Measurements from ENCODE around the gene SRGAP2C. TPM values are rescaled to one million over a fixed set of nuclear protein-coding genes. Genes with fewer than 3 reads are reported as not detected.
"Not testable (repeated sequence)": the region's sequence is repeated elsewhere in the genome, so short reads cannot be mapped to it uniquely, and the experiment has no call there.

Gene SRGAP2C
- total and polyA plus RNA-seq, 11 donors = 2.2 to 23.2 (median 7.7) TPM

GRCh38 chr1:121418369-121419049 is 233.7 kb downstream of the SRGAP2C start:
- 42 to 81% (median 74%) methylated on average over 15 of the region's 15 CpGs for whole genome bisulfite sequencing, 4 donors
- TF ChIP-seq POLR2A (IDR thresholded peaks at IDR 0.05) (no peak), CTCF (IDR thresholded peaks at IDR 0.05) (no peak)
- Histone ChIP-seq H3K4me3 (no peak overlapping the region), H3K4me1 (peaks cover 0 to 19% (median 1%) of the 10 kb centered on the region in 12 donors), H3K9me3 (no peaks in the 10 kb centered on the region), H3K36me3 (no peaks in the 10 kb centered on the region), H3K27me3 (no peaks in the 10 kb centered on the region), H3K27ac (no peak overlapping the region)
- intact Hi-C loops (cut with DNase I) = loop anchor here in 1 of 10 donors (5.0 kb wide), 1 partner anchor 39 kb away; no protein-coding TSS in a partner anchor
- ATAC-seq (peak in 2 of 4 donors; percentile 26 to 61), DNase-seq (no peak)

- H3K27me3 ChIP-seq, H3K9me3 ChIP-seq, ATAC-seq, H3K4me3 ChIP-seq, DNase-seq, H3K36me3 ChIP-seq, H3K27ac ChIP-seq: not testable (repeated sequence)
- peaks cover 0 to 13% (median 1%) of the 10 kb centered on the region in 12 donors for H3K4me1 ChIP-seq
- WGBS, 4 donors = 88 to 95% (median 91%) methylated on average over 4 of the region's 4 CpGs
- intact Hi-C loops (cut with DNase I) = loop anchor here in 1 of 10 donors (5.0 kb wide), 1 partner anchor 38 kb away; no protein-coding TSS in a partner anchor
Observed at GRCh38 chr1:121419050-121419615, 234.4 kb downstream of the SRGAP2C start.

DNA sequence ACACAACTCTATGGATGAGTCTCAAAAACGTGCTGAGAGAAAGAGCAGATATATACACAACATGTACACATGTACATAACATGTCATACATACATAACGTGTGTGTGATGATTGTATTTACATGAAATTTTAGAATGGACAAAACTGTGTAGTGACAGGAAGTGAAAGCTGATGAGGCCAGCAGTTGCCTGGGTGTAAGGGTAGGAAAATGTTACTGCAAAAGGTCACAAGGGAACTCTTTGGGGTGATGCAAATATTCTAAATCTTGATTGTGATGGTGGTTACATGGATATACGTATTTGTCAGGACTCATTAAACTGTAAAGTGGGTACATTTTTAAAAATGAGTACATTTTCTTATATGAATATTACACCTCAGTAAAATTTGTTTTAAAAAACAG is 236.7 kb downstream of the SRGAP2C start:
- 74 to 76% (median 74%) methylated on average over 3 of the region's 3 CpGs for WGBS, 4 donors
- H3K27ac ChIP-seq; H3K9me3 ChIP-seq; H3K4me3 ChIP-seq; ATAC-seq; DNase-seq; H3K27me3 ChIP-seq; intact Hi-C loops (cut with DNase I); H3K36me3 ChIP-seq; H3K4me1 ChIP-seq: not testable (repeated sequence)

- H3K27ac ChIP-seq; H3K4me1 ChIP-seq; H3K9me3 ChIP-seq; H3K4me3 ChIP-seq; ATAC-seq; DNase-seq; intact Hi-C loops (cut with DNase I); H3K36me3 ChIP-seq; H3K27me3 ChIP-seq: not testable (repeated sequence)
- 72 to 90% (median 89%) methylated on average over 2 of the region's 2 CpGs for WGBS, 4 donors
Observed at GRCh38 chr1:121423956-121424355, 239.2 kb downstream of the SRGAP2C start.

GRCh38 chr1:121433517-121433916 is 248.7 kb downstream of the SRGAP2C start:
- 86 to 100% (median 92%) methylated on average over 2 of the region's 2 CpGs for WGBS, 4 donors
- H3K4me3 ChIP-seq; H3K9me3 ChIP-seq; H3K27me3 ChIP-seq; DNase-seq; H3K36me3 ChIP-seq; H3K4me1 ChIP-seq; ATAC-seq; H3K27ac ChIP-seq; intact Hi-C loops (cut with DNase I): not testable (repeated sequence)

DNA sequence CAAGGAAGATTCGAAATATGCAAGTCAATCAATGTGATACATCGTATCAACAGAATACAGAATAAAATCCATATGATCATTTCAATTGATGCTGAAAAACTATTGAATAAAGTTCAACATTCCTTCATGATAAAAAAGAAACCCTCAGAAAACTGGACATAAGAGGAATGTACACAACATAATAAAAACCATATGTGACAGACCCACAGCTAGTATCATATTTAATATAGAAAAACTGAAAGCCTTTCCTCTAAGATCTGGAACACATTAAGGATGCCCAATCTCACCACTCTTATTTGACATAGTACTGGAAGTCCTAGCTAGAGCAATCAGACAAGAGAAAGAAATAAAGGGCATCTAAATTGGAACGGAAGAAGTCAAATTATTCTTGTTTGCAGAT is 254.1 kb downstream of the SRGAP2C start:
- H3K27ac ChIP-seq; H3K4me1 ChIP-seq; H3K4me3 ChIP-seq; ATAC-seq; H3K36me3 ChIP-seq; H3K27me3 ChIP-seq; DNase-seq; intact Hi-C loops (cut with DNase I): not testable (repeated sequence)
- H3K9me3 ChIP-seq = peaks cover 0 to 20% (median 0%) of the 10 kb centered on the region in 12 donors
- WGBS, 4 donors = 89 to 97% (median 92%) methylated on average over 3 of the region's 3 CpGs
